Caco-2 (cell line): Measurements from ENCODE around the gene BMP8A. TPM values are rescaled to one million over a fixed set of nuclear protein-coding genes. Genes with fewer than 3 reads are reported as not detected.

ENCODE experiments used
- BruUV-seq: library from RNA; stranded (reverse); fragments of 400-500 nt; replicated peaks from 2 replicates; lab custom pipeline; 2021; lab: Mats Ljungman, UMichigan
- CTCF ChIA-PET: fragments of 300-600 bp; sonication (Branson Sonifier 250); formaldehyde crosslinking; loops from one replicate; lab custom pipeline; 2022; ENCODE audit warnings: antibody characterized with exemption; lab: Charles Lee
- POLR2A ChIA-PET: fragments of 300-600 bp; sonication (Branson Sonifier 250); formaldehyde crosslinking; loops from one replicate; lab custom pipeline; 2022; ENCODE audit warnings: antibody characterized with exemption; lab: Charles Lee
- DNase-seq, 2 experiments: peaks; one replicate each; pipeline versions ENCODE4 v3.0.0 to v3.0.0-alpha.2; 2020 to 2022
- H3K27me3 ChIP-seq: replicated peaks from 2 replicates; pipeline ENCODE4 v1.6.0; 2011; ENCODE audit warnings: low read length; ENCODE audit not compliant: control insufficient read depth, insufficient read depth
- H3K36me3 ChIP-seq: 2 replicates; pipeline ENCODE4 v1.5.1; 2011; ENCODE audit warnings: low read length; ENCODE audit not compliant: control insufficient read depth, insufficient read depth
- H3K4me1 ChIP-seq: fragments of 250-450 bp; sonication (Bioruptor Pico); 2 replicates; pipeline ENCODE4 v1.5.1; 2020; ENCODE audit warnings: mild to moderate bottlenecking
- H3K4me3 ChIP-seq: 2 replicates; pipeline ENCODE4 v1.5.1; 2011; ENCODE audit warnings: low read depth, mild to moderate bottlenecking, control low read depth, low read length
- H3K9me3 ChIP-seq: fragments of 250-450 bp; sonication (Bioruptor Pico); 2 replicates; pipeline ENCODE4 v1.5.1; 2020; ENCODE audit warnings: mild to moderate bottlenecking, moderate library complexity
- H3K27ac Mint-ChIP-seq: one replicate; pipeline ENCODE4 v1.8.0; 2022; ENCODE audit warnings: mixed read lengths; ENCODE audit not compliant: unreplicated experiment
- H3K27me3 Mint-ChIP-seq: one replicate; pipeline ENCODE4 v1.8.0; 2022; ENCODE audit warnings: mixed read lengths; ENCODE audit not compliant: insufficient read depth, unreplicated experiment
- H3K36me3 Mint-ChIP-seq: one replicate; pipeline ENCODE4 v1.8.0; 2022; ENCODE audit warnings: mild to moderate bottlenecking, mixed read lengths; ENCODE audit not compliant: insufficient read depth, unreplicated experiment
- H3K4me1 Mint-ChIP-seq: one replicate; pipeline ENCODE4 v1.8.0; 2022; ENCODE audit warnings: low read depth, mixed read lengths; ENCODE audit not compliant: unreplicated experiment
- H3K4me3 Mint-ChIP-seq: one replicate; pipeline ENCODE4 v1.8.0; 2022; ENCODE audit warnings: mild to moderate bottlenecking, moderate library complexity, mixed read lengths; ENCODE audit not compliant: unreplicated experiment
- H3K9me3 Mint-ChIP-seq: one replicate; pipeline ENCODE4 v1.8.0; 2022; ENCODE audit warnings: mixed read lengths; ENCODE audit not compliant: unreplicated experiment
- CTCF ChIP-seq, 2 experiments: fragments of 200-600 bp in 1 of 2; IDR thresholded peaks; 1 replicate in 1 of 2; 2 replicates in 1 of 2; pipeline versions ENCODE4 v1.5.1 to v1.8.0; 2011 to 2022; ENCODE audit warnings: antibody characterized with exemption in 1 of 2, control low read depth in 1 of 2, inconsistent platforms in 1 of 2, low read depth in 1 of 2, low read length in 1 of 2, mild to moderate bottlenecking in 1 of 2, moderate library complexity in 1 of 2; ENCODE audit not compliant: insufficient read depth in 1 of 2, severe bottlenecking in 1 of 2, unreplicated experiment in 1 of 2
- intact Hi-C: fragments of 100-400 bp; cut with micrococcal nuclease; formaldehyde crosslinking; loops from one replicate; pipeline ENCODE4 v1.10.0; 2022; ENCODE audit not compliant: unreplicated experiment
- total RNA-seq: library from RNA; stranded (reverse); gene quantifications from 2 replicates; pipeline ENCODE4 v1.2.3, GENCODE V29; 2022

Gene BMP8A
- total RNA-seq, 1 experiment from 2014 or later: 3.2 TPM

GRCh38 chr1:39469150-39469549 is 22.3 kb upstream of the BMP8A start:
- intact Hi-C loops: no loop called here
- H3K4me3 ChIP-seq: no peak overlapping the region

GRCh38 chr1:39470040-39470439 is 21.4 kb upstream of the BMP8A start:
- CTCF ChIA-PET: interaction anchor here (0.5 to 2.6 kb wide), 3 partner anchors 38 to 371 kb away, joined by 3 to 18 read pairs (median 4); no protein-coding TSS in a partner anchor
- no peaks in the 10 kb centered on the region for H3K9me3 Mint-ChIP-seq
- no peaks in the 10 kb centered on the region for H3K27me3 Mint-ChIP-seq
- no peaks in the 10 kb centered on the region for H3K4me1 Mint-ChIP-seq
- peaks cover 30% of the 10 kb centered on the region for H3K36me3 Mint-ChIP-seq
- H3K27ac Mint-ChIP-seq: no peak overlapping the region
- H3K36me3 ChIP-seq: no peaks in the 10 kb centered on the region
- H3K4me3 ChIP-seq: no peak overlapping the region
- H3K9me3 ChIP-seq: no peaks in the 10 kb centered on the region
- TF ChIP-seq CTCF (IDR thresholded peaks at IDR 0.05; ENCODE audit: insufficient read depth in 1 of 2, low read depth in 1 of 2, low read length in 1 of 2, severe bottlenecking in 1 of 2, unreplicated experiment in 1 of 2): no peak
- no peaks in the 10 kb centered on the region for H3K4me1 ChIP-seq
- POLR2A ChIA-PET: no interaction called here
- no peak for DNase-seq
- intact Hi-C loops: loop anchor here (5.0 kb wide), 1 partner anchor 67 kb away; no protein-coding TSS in a partner anchor
- no peak overlapping the region for H3K4me3 Mint-ChIP-seq
- H3K27me3 ChIP-seq: no peaks in the 10 kb centered on the region
- no TSS peak for BruUV-seq

More at GRCh38 chr1:39469150-39469549, 22.3 kb upstream of the BMP8A start:
- no peak for TF ChIP-seq CTCF (IDR thresholded peaks at IDR 0.05; ENCODE audit: insufficient read depth in 1 of 2, low read depth in 1 of 2, low read length in 1 of 2, severe bottlenecking in 1 of 2, unreplicated experiment in 1 of 2)
- peak in 1 of 2 experiments; percentile 4 for DNase-seq
- Mint-ChIP-seq H3K4me3 (no peak overlapping the region), H3K36me3 (peaks cover 34% of the 10 kb centered on the region), H3K27me3 (no peaks in the 10 kb centered on the region), H3K27ac (no peak overlapping the region), H3K9me3 (no peaks in the 10 kb centered on the region), H3K4me1 (no peaks in the 10 kb centered on the region)
- no peaks in the 10 kb centered on the region for H3K27me3 ChIP-seq
- H3K36me3 ChIP-seq: no peaks in the 10 kb centered on the region
- BruUV-seq: no TSS peak
- no peaks in the 10 kb centered on the region for H3K4me1 ChIP-seq
- POLR2A ChIA-PET: no interaction called here
- CTCF ChIA-PET: interaction anchor here (1.2 to 2.6 kb wide), 2 partner anchors 70 to 370 kb away, joined by 3 to 18 read pairs; no protein-coding TSS in a partner anchor
- no peaks in the 10 kb centered on the region for H3K9me3 ChIP-seq

- no TSS peak for BruUV-seq
Measured at GRCh38 chr1:39472826-39473225, 18.6 kb upstream of the BMP8A start.

More at GRCh38 chr1:39472826-39473225, 18.6 kb upstream of the BMP8A start:
- no peak overlapping the region for H3K4me3 ChIP-seq
- no peak for DNase-seq
- intact Hi-C loops: loop anchor here (5.0 kb wide), 1 partner anchor 64 kb away; no protein-coding TSS in a partner anchor
- Mint-ChIP-seq H3K4me1 (no peaks in the 10 kb centered on the region), H3K36me3 (peaks cover 42% of the 10 kb centered on the region), H3K27ac (no peak overlapping the region), H3K27me3 (no peaks in the 10 kb centered on the region), H3K4me3 (no peak overlapping the region), H3K9me3 (no peaks in the 10 kb centered on the region)
- no peak for TF ChIP-seq CTCF (IDR thresholded peaks at IDR 0.05; ENCODE audit: insufficient read depth in 1 of 2, low read depth in 1 of 2, low read length in 1 of 2, severe bottlenecking in 1 of 2, unreplicated experiment in 1 of 2)
- H3K9me3 ChIP-seq: no peaks in the 10 kb centered on the region
- ChIA-PET POLR2A (no interaction called here), CTCF (no interaction called here)
- H3K36me3 ChIP-seq: no peaks in the 10 kb centered on the region
- H3K4me1 ChIP-seq: no peaks in the 10 kb centered on the region
- no peaks in the 10 kb centered on the region for H3K27me3 ChIP-seq
